NCI-H446 treated with DMSO at 0.1 percent for 48 hours (cell line): Measurements from ENCODE around the gene HNF1A.

Source experiments
- DNase-seq: peaks from one replicate; lab custom pipeline; 2025; lab: John Stamatoyannopoulos, UW

The HNF1A gene

GRCh38 chr12:120988658-120989057, 10.3 kb downstream of the HNF1A start:
- DNase-seq: no peak

GRCh38 chr12:120989687-120990086, 11.3 kb downstream of the HNF1A start:
- no peak for DNase-seq

GRCh38 chr12:120990487-120991055, 12.2 kb downstream of the HNF1A start:
- DNase-seq: no peak

- DNase-seq: no peak
Measured at GRCh38 chr12:120991965-120992364, 13.6 kb downstream of the HNF1A start.

- no peak for DNase-seq
Measured at GRCh38 chr12:120992989-120993388, 14.6 kb downstream of the HNF1A start.

GRCh38 chr12:120993496-120993895, 15.2 kb downstream of the HNF1A start:
- DNase-seq: no peak

- DNase-seq: no peak
Measured at GRCh38 chr12:120994059-120994458, 15.7 kb downstream of the HNF1A start.

GRCh38 chr12:120994589-120995337, 16.4 kb downstream of the HNF1A start:
- DNase-seq: no peak

- DNase-seq: no peak
Measured at GRCh38 chr12:120996133-120996746, 17.9 kb downstream of the HNF1A start.

GRCh38 chr12:120997448-120997847, 19.1 kb downstream of the HNF1A start:
- DNase-seq: no peak

- no peak for DNase-seq
Measured at GRCh38 chr12:120998435-120998834, 20.1 kb downstream of the HNF1A start.

- DNase-seq: no peak
Measured at GRCh38 chr12:120999191-121000120, 21.1 kb downstream of the HNF1A start.

GRCh38 chr12:121000530-121000929, 22.2 kb downstream of the HNF1A start:
- DNase-seq: no peak

- DNase-seq: no peak
Measured at GRCh38 chr12:121001060-121001459, 22.7 kb downstream of the HNF1A start.

- DNase-seq: no peak
Measured at GRCh38 chr12:121001841-121002483, 23.6 kb downstream of the HNF1A start.

- no peak for DNase-seq
Measured at GRCh38 chr12:121003650-121004049, 25.3 kb downstream of the HNF1A start.

- no peak for DNase-seq
Measured at GRCh38 chr12:121004253-121004815, 26.0 kb downstream of the HNF1A start.

- no peak for DNase-seq
Measured at GRCh38 chr12:121005346-121005815, 27.0 kb downstream of the HNF1A start.

GRCh38 chr12:121008347-121009098, 30.2 kb downstream of the HNF1A start:
- DNase-seq: no peak

- no peak for DNase-seq
Measured at GRCh38 chr12:121009741-121010140, 31.4 kb downstream of the HNF1A start.

- no peak for DNase-seq
Measured at GRCh38 chr12:121010860-121011259, 32.5 kb downstream of the HNF1A start.
